ENCODE results near the gene SPRR4. TPM values are rescaled to one million over a fixed set of nuclear protein-coding genes. Genes with fewer than 3 reads are reported as not detected.

SPRR4 gene
- total and polyA plus RNA-seq, 10 of the 15 experiments (the other 5 are each of a cell fraction or from before 2014, with no cell fraction given), result not detected

DNA sequence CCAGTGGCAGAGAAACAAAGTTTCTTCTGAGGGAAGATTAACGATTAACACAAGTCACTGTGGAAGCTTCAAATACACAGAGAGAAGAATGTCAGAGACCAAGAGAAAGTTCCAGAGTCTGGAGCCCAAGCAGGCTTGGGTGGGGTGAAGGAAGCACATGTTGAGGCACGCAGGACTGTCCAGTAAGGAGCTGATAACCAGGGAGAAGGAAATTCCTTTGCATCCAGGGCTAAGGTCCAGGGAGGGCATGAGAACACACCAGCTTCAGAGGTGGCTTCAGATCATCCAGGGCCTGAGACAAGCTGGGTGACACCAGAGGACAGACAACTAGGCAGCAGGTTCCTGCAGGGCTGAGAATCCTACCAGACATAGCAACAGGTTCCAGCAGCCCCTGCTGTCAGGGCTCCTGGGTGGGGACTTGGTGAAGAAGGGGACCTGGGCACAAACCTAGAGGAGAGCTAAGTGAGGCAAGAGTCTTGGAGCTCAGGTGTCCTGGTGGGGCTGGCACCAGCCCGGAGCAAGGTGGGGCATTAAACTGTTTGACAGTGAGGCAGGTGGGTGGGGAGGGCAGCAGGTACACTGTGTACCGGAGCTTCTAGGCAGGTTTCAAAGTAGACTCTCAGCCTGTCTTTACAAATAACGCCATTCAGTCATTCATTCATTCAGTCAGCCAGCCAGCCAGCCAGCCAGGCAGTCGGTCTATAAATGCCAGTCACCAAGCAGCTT lies 10.9 kb downstream of the SPRR4 start:
- no peaks in the 10 kb centered on the region for H3K36me3 ChIP-seq (ENCODE audit: control insufficient read depth in 2 of 2, insufficient read depth in 2 of 2, low read length in 1 of 2)
- DNase-seq (ENCODE audit: low read depth, low spot score) (no peak), ATAC-seq (no peak), FAIRE-seq (no peak)
- no peak overlapping the region for H3K9ac ChIP-seq (ENCODE audit: control insufficient read depth, insufficient read depth, low read length)
- no TSS peak for BruUV-seq (replicated peaks)
- no peaks in the 10 kb centered on the region for H3K9me3 ChIP-seq (replicated peaks; ENCODE audit: control insufficient read depth, insufficient read depth, low read length)
- intact Hi-C loops (cut with micrococcal nuclease; ENCODE audit: unreplicated experiment) (no loop called here), in situ Hi-C loops (cut with MboI) (no loop called here)
- no peak overlapping the region for H2AFZ ChIP-seq (ENCODE audit: control insufficient read depth, low read depth, low read length)
- no peak overlapping the region for H3K27ac ChIP-seq (ENCODE audit: control insufficient read depth, insufficient read depth)
- no peaks in the 10 kb centered on the region for H3K27me3 ChIP-seq (replicated peaks in 1 of 2; ENCODE audit: control insufficient read depth in 2 of 2, insufficient read depth in 2 of 2, low read length in 1 of 2)
- H3K4me1 ChIP-seq (ENCODE audit: control insufficient read depth, insufficient read depth, low read length), result no peaks in the 10 kb centered on the region
- TF ChIP-seq FOXK2 (IDR thresholded peaks at IDR 0.05) (no peak), WRNIP1 (IDR thresholded peaks at IDR 0.05; ENCODE audit: borderline replicate concordance, low read depth, low read length) (no peak), RELA (IDR thresholded peaks at IDR 0.05; ENCODE audit: borderline replicate concordance, partially characterized antibody) (no peak), PRDM15 (CRISPR knock-in tag; IDR thresholded peaks at IDR 0.05) (no peak), MTA2 (IDR thresholded peaks at IDR 0.05; ENCODE audit: low read depth) (no peak), POLR2AphosphoS2 (IDR thresholded peaks at IDR 0.05; ENCODE audit: low read depth, low read length) (no peak), SREBF2 (IDR thresholded peaks at IDR 0.05; ENCODE audit: low read length) (no peak), FOXM1 (IDR thresholded peaks at IDR 0.05; ENCODE audit: low read depth, low read length) (no peak)
- H3K79me2 ChIP-seq (ENCODE audit: control insufficient read depth, insufficient read depth, low read length), result no peaks in the 10 kb centered on the region
- no peak overlapping the region for H3K4me2 ChIP-seq (ENCODE audit: control insufficient read depth, insufficient read depth)
- H4K20me1 ChIP-seq (ENCODE audit: control insufficient read depth, insufficient read depth), result no peaks in the 10 kb centered on the region; the same call in 1 of the 2 replicates
- ChIA-PET RAD21 (ENCODE audit: unreplicated experiment) (interaction anchor here (0.9 kb wide), 1 partner anchor 211 kb away, joined by 4 read pairs; no protein-coding TSS in a partner anchor), SMC1A (ENCODE audit: uncharacterized antibody, unreplicated experiment) (interaction anchor here (1.0 kb wide), 1 partner anchor 18 kb away, joined by 4 read pairs; no protein-coding TSS in a partner anchor), CTCF (interaction anchor here (1.1 kb wide), 1 partner anchor 48 kb away, joined by 3 read pairs; no protein-coding TSS in a partner anchor), POLR2A (no interaction called here)
- WGBS (ENCODE audit: insufficient coverage, insufficient replicate concordance, low lambda C conversion rate, missing lambda C conversion rate), result 8% methylated on average over 6 of the region's 6 CpGs
- no peak overlapping the region for H3K4me3 ChIP-seq

Measured in GM12878 (cell line).